ENCODE data around the gene EMB.
"Not testable (repeated sequence)": the region's sequence is repeated elsewhere in the genome, so short reads cannot be mapped to it uniquely, and the experiment has no call there.

The EMB gene

GRCh38 chr5:50447941-50448340 lies 6.9 kb upstream of the EMB start:
- no peak overlapping the region for H3K27ac ChIP-seq
- no peak for DNase-seq (ENCODE audit: low spot score)
- no peak overlapping the region for H3K4me3 ChIP-seq
- no peak for TF ChIP-seq CTCF (IDR thresholded peaks at IDR 0.05)

GRCh38 chr5:50447228-50447627 lies 6.1 kb upstream of the EMB start:
- H3K4me3 ChIP-seq = no peak overlapping the region
- DNase-seq (ENCODE audit: low spot score) = no peak
- no peak overlapping the region for H3K27ac ChIP-seq
- TF ChIP-seq CTCF (IDR thresholded peaks at IDR 0.05) = no peak

GRCh38 chr5:50445296-50445949 lies 4.3 kb upstream of the EMB start:
- no peak for TF ChIP-seq CTCF (IDR thresholded peaks at IDR 0.05)
- no peak overlapping the region for H3K27ac ChIP-seq
- DNase-seq (ENCODE audit: low spot score) = no peak

GRCh38 chr5:50442559-50443539 lies 1.8 kb upstream of the EMB start:
- not testable (repeated sequence) for DNase-seq (ENCODE audit: low spot score); H3K27ac ChIP-seq; H3K4me3 ChIP-seq

More at GRCh38 chr5:50445296-50445949, 4.3 kb upstream of the EMB start:
- H3K4me3 ChIP-seq = no peak overlapping the region

GRCh38 chr5:50441493-50441955 lies 436 bp upstream of the EMB start:
- no peak for DNase-seq (ENCODE audit: low spot score)
- Histone ChIP-seq H3K27ac (peak overlapping the region in 1 of 2 donors; percentile 68), H3K4me3 (peak overlapping the region; percentile 76)
- no peak for TF ChIP-seq CTCF (IDR thresholded peaks at IDR 0.05)

GRCh38 chr5:50439221-50439620 lies 1.9 kb downstream of the EMB start:
- Histone ChIP-seq H3K4me3 (no peak overlapping the region), H3K27ac (no peak overlapping the region)
- TF ChIP-seq CTCF (IDR thresholded peaks at IDR 0.05) = no peak
- DNase-seq (ENCODE audit: low spot score) = no peak

- H3K4me3 ChIP-seq; H3K27ac ChIP-seq; DNase-seq (ENCODE audit: low spot score): not testable (repeated sequence)
These were observed 3.0 kb downstream of the EMB start for GRCh38 chr5:50438060-50438459.

- no peak for TF ChIP-seq CTCF (IDR thresholded peaks at IDR 0.05)
- DNase-seq (ENCODE audit: low spot score) = no peak
- no peak overlapping the region for H3K4me3 ChIP-seq
- no peak overlapping the region for H3K27ac ChIP-seq
These were observed 5.9 kb downstream of the EMB start for GRCh38 chr5:50435168-50435567.

GRCh38 chr5:50431133-50431904 lies 9.8 kb downstream of the EMB start:
- not testable (repeated sequence) for DNase-seq (ENCODE audit: low spot score); H3K4me3 ChIP-seq
- peak overlapping the region in 1 of 2 donors; percentile 3 for H3K27ac ChIP-seq

GRCh38 chr5:50423100-50423799 lies 17.8 kb downstream of the EMB start:
- not testable (repeated sequence) for DNase-seq (ENCODE audit: low spot score); H3K27ac ChIP-seq; H3K4me3 ChIP-seq

Measured in coronary artery (tissue), 2 donors.